MCF 10A (cell line): ENCODE data around the gene NLRC5. TPM values are rescaled to one million over a fixed set of nuclear protein-coding genes. Genes with fewer than 3 reads are reported as not detected.
"Not testable (repeated sequence)": the region's sequence is repeated elsewhere in the genome, so short reads cannot be mapped to it uniquely, and the experiment has no call there.

Experiments
- BruUV-seq: library from RNA; stranded (reverse); fragments of 400-500 nt; replicated peaks from 2 replicates; lab custom pipeline; 2021; lab: Mats Ljungman, UMichigan
- CTCF ChIA-PET: fragments of 300-600 bp; sonication (Branson Sonifier 250); formaldehyde crosslinking; extraction: SDS; loops from one replicate; lab custom pipeline; 2021; ENCODE audit warnings: antibody characterized with exemption, inconsistent platforms; lab: Yijun Ruan, JAX
- POLR2A ChIA-PET: fragments of 300-600, 350-650 bp; sonication (Branson Sonifier 250); formaldehyde crosslinking; extraction: SDS; loops from one replicate; lab custom pipeline; 2020; ENCODE audit warnings: antibody characterized with exemption, inconsistent platforms; lab: Yijun Ruan, JAX
- DNase-seq: peaks from one replicate; pipeline ENCODE4 v3.0.0-alpha.2; 2018; ENCODE audit not compliant: unreplicated experiment
- H3K27ac Mint-ChIP-seq: one replicate; pipeline ENCODE4 v1.8.0; 2022; ENCODE audit warnings: mild to moderate bottlenecking, low read depth, mixed read lengths; ENCODE audit not compliant: unreplicated experiment
- H3K27me3 Mint-ChIP-seq: one replicate; pipeline ENCODE4 v1.8.0; 2022; ENCODE audit warnings: mixed read lengths; ENCODE audit not compliant: insufficient read depth, unreplicated experiment
- H3K36me3 Mint-ChIP-seq: one replicate; pipeline ENCODE4 v1.8.0; 2022; ENCODE audit warnings: mild to moderate bottlenecking, moderate library complexity, mixed read lengths; ENCODE audit not compliant: insufficient read depth, unreplicated experiment
- H3K4me1 Mint-ChIP-seq: one replicate; pipeline ENCODE4 v1.8.0; 2022; ENCODE audit warnings: mixed read lengths; ENCODE audit not compliant: insufficient read depth, unreplicated experiment
- H3K4me3 Mint-ChIP-seq: one replicate; pipeline ENCODE4 v1.8.0; 2022; ENCODE audit warnings: mild to moderate bottlenecking, moderate library complexity, mixed read lengths; ENCODE audit not compliant: unreplicated experiment
- H3K9me3 Mint-ChIP-seq: one replicate; pipeline ENCODE4 v1.8.0; 2022; ENCODE audit warnings: mixed read lengths; ENCODE audit not compliant: unreplicated experiment
- intact Hi-C: fragments of 100-400 bp; cut with micrococcal nuclease; formaldehyde crosslinking; loops from 2 replicates; pipeline ENCODE4 v1.14.1; 2022
- total RNA-seq: library from RNA; stranded (reverse); gene quantifications from 2 replicates; pipeline ENCODE4 v1.2.3, GENCODE V29; 2022
- TF ChIP-seq, protein P1 (sequence below): fragments of 200-600 bp; IDR thresholded peaks from one replicate; pipeline ENCODE4 v1.8.0; 2022; ENCODE audit warnings: antibody characterized with exemption, mild to moderate bottlenecking; ENCODE audit not compliant: unreplicated experiment

Gene NLRC5
- total RNA-seq, 1 experiment from 2014 or later: 8.0 TPM

DNA sequence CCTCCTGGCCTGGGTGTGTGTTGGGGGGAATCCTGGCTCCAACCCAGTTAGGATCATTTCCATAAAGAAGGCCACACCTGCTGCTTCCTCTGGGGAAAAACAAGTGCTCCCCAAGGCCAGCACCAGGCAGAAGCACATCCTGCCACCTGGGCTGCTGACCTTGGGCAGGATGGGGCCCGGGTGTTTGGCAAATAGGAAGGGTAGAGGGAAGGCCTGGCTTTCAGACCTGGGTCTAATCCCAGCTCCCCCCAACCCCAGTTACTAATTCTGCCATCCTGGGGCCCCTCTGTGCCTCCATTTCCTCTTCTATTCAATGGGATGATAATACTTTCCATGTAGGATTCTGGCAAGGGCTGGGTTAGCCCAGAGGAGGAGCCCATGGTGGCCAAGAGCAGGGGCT, 3.0 kb upstream of the NLRC5 start:
- Mint-ChIP-seq H3K4me3 (no peak overlapping the region), H3K27me3 (no peaks in the 10 kb centered on the region), H3K27ac (no peak overlapping the region), H3K4me1 (peaks cover 30% of the 10 kb centered on the region), H3K36me3 (peaks cover 6% of the 10 kb centered on the region), H3K9me3 (no peaks in the 10 kb centered on the region)
- no peak for DNase-seq
- ChIA-PET CTCF (no interaction called here), POLR2A (interaction anchor here (0.7 to 4.0 kb wide), 4 partner anchors 46 to 409 kb away, joined by 3 to 23 read pairs (median 4); partner anchors contain the start of genes HERPUD1 and MT2A)
- TF ChIP-seq, protein P1, sequence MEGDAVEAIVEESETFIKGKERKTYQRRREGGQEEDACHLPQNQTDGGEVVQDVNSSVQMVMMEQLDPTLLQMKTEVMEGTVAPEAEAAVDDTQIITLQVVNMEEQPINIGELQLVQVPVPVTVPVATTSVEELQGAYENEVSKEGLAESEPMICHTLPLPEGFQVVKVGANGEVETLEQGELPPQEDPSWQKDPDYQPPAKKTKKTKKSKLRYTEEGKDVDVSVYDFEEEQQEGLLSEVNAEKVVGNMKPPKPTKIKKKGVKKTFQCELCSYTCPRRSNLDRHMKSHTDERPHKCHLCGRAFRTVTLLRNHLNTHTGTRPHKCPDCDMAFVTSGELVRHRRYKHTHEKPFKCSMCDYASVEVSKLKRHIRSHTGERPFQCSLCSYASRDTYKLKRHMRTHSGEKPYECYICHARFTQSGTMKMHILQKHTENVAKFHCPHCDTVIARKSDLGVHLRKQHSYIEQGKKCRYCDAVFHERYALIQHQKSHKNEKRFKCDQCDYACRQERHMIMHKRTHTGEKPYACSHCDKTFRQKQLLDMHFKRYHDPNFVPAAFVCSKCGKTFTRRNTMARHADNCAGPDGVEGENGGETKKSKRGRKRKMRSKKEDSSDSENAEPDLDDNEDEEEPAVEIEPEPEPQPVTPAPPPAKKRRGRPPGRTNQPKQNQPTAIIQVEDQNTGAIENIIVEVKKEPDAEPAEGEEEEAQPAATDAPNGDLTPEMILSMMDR: no peak
- intact Hi-C loops: no loop called here
- BruUV-seq: no TSS peak

DNA sequence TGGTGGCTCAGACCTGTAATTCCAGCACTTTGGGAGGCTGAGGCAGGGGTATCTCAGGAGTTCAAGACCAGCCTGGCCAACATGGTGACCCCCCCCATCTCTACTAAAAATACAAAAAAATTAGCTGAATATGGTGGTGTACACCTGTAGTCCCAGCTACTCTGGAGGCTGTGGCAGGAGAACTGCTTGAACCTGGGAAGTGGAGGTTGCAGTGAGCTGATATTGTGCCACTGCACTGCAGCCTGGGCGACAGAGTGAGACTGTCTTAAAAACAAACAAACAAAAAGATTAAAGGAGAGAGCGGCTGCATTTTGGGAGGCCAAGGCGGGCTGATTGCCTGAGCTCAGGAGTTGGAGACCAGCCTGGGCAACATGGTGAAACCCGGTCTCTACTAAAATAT, 2.4 kb upstream of the NLRC5 start:
- POLR2A ChIA-PET: interaction anchor here (4.0 kb wide), 1 partner anchor 55 kb away, joined by 23 read pairs; the partner anchor contains the start of gene HERPUD1
- intact Hi-C loops, DNase-seq, CTCF ChIA-PET, H3K36me3 Mint-ChIP-seq, H3K4me3 Mint-ChIP-seq, H3K9me3 Mint-ChIP-seq, H3K27ac Mint-ChIP-seq, H3K27me3 Mint-ChIP-seq, BruUV-seq: not testable (repeated sequence)
- peaks cover 30% of the 10 kb centered on the region for H3K4me1 Mint-ChIP-seq

DNA sequence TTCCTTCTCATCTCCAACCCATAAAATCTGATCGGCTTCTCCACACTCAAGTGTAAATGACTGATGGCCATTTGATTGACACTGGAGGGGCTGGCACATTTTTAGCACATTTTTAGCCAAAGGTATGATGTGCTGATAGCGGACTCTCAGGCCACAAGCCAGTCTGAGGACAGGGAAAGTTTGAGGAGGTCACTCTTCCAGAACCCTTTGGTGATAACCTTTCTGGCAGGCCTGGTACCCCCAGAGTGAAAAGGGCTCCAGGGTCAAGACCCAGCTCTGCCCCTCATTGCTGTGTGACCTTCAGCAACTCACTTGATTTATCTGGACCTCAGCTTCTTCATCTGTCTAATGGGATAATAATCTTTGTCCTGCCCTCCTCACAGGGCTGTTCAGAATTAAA, 1.7 kb upstream of the NLRC5 start:
- H3K27me3 Mint-ChIP-seq: no peaks in the 10 kb centered on the region
- POLR2A ChIA-PET: interaction anchor here (4.0 kb wide), 1 partner anchor 55 kb away, joined by 23 read pairs; the partner anchor contains the start of gene HERPUD1
- DNase-seq: no peak
- H3K9me3 Mint-ChIP-seq: no peaks in the 10 kb centered on the region
- intact Hi-C loops: no loop called here
- CTCF ChIA-PET: interaction anchor here (1.1 kb wide), 1 partner anchor 22 kb away, joined by 3 read pairs; no protein-coding TSS in a partner anchor
- BruUV-seq: no TSS peak
- H3K27ac Mint-ChIP-seq: no peak overlapping the region
- H3K4me1 Mint-ChIP-seq: peaks cover 30% of the 10 kb centered on the region
- TF ChIP-seq, protein P1: no peak
- H3K4me3 Mint-ChIP-seq: no peak overlapping the region
- peaks cover 6% of the 10 kb centered on the region for H3K36me3 Mint-ChIP-seq

DNA sequence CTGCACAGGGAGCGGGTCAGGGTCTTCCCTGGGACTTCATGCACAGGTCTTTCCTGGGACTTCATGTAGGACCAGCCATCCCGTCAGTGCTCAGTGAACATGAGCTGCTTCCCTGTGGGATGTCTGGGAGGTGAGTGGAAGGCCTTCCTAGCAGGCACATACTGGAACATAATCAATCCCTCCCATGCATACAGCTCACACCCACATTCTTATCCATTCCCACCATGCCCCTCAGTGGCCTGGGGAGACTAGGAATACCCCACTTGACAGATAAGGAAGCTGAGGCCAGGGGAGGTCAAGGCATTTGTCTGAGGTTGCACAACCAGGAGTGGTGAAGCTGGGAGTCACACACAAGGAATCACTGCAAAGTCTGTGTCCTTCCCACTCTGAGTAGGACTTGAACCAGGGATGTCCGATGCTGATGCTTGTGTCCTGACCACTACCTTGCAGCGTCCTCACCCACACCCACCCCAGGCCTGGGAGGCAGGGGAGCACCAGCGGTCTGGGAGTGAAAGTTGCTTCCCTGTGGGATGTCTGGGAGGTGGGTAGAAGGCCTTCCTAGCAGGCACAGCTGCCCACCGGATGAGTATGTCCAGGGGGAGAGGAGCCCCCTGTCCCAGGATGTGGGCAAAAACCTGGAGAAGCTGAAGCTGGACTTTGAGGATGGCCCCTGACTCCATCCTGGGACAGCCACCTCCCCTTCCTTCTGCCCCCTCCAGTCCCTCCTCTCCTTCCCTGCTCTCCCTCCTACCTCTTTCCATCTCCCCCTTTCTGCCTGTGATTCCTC, 1.0 kb upstream of the NLRC5 start:
- H3K36me3 Mint-ChIP-seq: peaks cover 6% of the 10 kb centered on the region
- POLR2A ChIA-PET: interaction anchor here (0.7 to 2.0 kb wide), 4 partner anchors 8 to 631 kb away, joined by 3 to 14 read pairs (median 4); no protein-coding TSS in a partner anchor
- TF ChIP-seq, protein P1: no peak
- CTCF ChIA-PET: interaction anchor here (1.1 kb wide), 1 partner anchor 21 kb away, joined by 3 read pairs; no protein-coding TSS in a partner anchor
- no peak overlapping the region for H3K4me3 Mint-ChIP-seq
- H3K4me1 Mint-ChIP-seq: peaks cover 30% of the 10 kb centered on the region
- DNase-seq: no peak
- intact Hi-C loops: no loop called here
- H3K27me3 Mint-ChIP-seq: no peaks in the 10 kb centered on the region
- no peaks in the 10 kb centered on the region for H3K9me3 Mint-ChIP-seq
- BruUV-seq: no TSS peak
- no peak overlapping the region for H3K27ac Mint-ChIP-seq
